ENCODE measurements around the gene SRBD1. TPM values are rescaled to one million over a fixed set of nuclear protein-coding genes. Genes with fewer than 3 reads are reported as not detected.

The SRBD1 gene
- total RNA-seq, 1 donor from 2014 or later, result 30.3 TPM

DNA sequence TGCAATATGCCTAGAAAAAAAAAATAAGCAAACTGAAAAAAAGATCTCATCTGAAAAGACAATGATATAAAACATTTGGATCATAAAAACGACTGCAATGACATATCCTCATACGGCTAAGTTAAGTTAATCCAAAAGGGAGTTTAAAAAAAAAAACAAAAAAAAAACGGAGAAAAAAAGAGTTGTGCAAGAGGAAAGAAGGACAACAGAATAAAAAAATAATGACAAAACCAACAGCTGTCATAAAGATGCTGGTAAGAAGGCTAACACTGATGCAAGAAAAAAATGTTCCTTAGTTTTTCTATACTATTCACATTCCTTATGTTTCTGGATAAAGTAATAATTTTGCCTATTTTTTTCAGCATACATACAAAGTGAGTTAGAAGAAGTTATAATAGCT lies 192.5 kb downstream of the SRBD1 start:
- no peak for DNase-seq (ENCODE audit: low spot score)

GRCh38 chr2:45415534-45416123 lies 195.4 kb downstream of the SRBD1 start:
- DNase-seq (ENCODE audit: low spot score), result no peak

- DNase-seq (ENCODE audit: low spot score), result no peak
Observed at GRCh38 chr2:45412754-45413379, 198.2 kb downstream of the SRBD1 start.

- DNase-seq (ENCODE audit: low spot score), result no peak
Observed at GRCh38 chr2:45409677-45410076, 201.4 kb downstream of the SRBD1 start.

DNA sequence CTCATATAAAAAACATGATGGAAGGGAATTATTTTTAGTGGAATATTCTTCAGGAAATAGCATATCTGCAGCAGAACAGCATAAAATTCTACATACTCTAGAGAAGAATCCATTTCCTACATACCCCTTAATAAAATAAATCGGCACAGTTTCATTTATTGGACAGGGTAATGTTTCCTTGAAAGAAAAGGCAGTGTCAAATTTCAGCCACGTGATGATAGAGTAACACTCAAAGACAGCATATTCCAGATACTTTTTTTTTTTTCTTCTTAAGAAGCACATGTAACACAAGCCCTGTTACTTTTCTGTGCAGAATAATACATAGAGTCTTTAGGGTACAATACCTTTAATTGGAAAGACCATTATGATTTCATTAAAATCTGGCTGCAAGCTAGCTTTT lies 204.4 kb downstream of the SRBD1 start:
- no peak for DNase-seq (ENCODE audit: low spot score)

DNA sequence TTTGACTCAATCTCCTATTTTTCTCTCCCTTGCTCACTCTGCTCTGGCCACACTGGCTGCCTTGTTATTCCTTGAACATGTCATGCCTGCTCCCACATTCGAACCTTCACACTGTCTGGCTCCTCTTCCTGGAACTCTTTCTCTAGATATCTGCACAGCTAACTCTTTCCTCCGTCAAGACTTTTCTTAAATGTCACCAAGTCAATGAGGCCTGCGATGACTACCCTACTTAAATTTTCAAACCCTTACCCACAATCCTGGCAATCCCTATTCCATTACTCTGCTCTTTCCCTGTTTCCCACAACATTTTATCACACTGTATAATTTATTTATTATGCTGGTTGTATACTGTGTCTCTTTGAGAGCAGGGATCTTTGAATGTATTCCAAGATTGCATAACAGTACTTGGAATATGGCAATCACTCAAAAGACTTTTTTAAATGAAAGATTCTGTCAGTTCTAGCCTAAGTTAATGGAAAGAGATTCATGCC lies 206.2 kb downstream of the SRBD1 start:
- no peak for DNase-seq (ENCODE audit: low spot score)

- DNase-seq (ENCODE audit: low spot score), result no peak
Observed at GRCh38 chr2:45403036-45403435, 208.0 kb downstream of the SRBD1 start.

DNA sequence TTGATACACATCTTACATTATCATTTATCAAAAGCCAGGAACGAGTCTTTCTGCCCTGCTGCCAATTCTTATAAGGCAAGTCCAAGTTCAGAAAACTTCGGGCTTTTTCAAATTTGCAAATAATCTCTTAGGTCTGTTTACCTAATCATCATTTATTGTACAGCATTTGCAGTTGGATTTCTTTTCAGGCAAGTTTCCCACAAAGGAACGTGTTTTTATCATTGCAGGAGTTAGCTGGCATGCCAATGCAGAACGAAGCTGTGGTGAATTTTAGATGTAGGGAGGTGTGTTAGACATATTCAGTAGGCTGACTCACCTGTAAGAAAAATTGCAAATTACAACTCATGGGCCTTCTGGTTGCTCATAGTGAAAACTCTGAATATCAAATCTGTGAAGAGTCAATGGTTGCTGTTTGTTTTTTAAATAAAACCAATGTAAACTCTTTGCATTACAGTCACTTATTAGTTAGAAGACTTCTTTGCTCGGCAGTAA lies 209.6 kb downstream of the SRBD1 start:
- no peak for DNase-seq (ENCODE audit: low spot score)

DNA sequence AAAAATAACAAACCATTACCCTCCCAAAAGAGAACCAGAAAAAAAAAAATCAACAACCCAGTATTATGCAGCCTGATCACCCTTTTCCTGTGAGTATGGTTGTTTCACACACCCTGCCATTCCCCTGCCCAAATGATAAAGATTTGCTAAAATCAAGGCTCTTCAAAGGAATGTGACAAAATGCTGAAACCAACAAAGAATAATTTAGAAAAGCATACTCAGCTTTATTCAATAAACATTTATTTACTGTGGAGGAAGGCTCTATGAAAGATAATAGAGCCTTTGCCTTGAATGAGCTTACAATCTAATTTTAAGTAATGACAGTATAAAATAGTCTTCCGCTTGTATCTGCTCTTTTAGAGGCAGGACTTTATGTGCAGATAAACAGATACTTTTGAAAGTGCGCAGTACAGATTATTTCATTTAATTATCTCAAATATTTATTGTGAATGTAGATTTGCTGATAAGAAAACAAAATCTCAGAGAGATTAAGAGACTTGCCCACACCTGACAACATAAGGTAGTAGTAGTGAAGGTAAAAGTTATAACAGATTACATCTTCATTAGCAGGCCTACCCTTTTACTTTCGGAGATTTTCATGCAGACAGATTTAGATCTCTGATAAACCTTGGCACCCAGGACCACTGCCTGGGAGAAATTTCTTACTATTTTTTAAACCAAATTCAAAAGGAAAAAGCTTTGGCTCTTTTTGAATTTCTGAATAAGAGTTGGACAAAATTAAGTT lies 211.9 kb downstream of the SRBD1 start:
- no peak for DNase-seq (ENCODE audit: low spot score)

DNA sequence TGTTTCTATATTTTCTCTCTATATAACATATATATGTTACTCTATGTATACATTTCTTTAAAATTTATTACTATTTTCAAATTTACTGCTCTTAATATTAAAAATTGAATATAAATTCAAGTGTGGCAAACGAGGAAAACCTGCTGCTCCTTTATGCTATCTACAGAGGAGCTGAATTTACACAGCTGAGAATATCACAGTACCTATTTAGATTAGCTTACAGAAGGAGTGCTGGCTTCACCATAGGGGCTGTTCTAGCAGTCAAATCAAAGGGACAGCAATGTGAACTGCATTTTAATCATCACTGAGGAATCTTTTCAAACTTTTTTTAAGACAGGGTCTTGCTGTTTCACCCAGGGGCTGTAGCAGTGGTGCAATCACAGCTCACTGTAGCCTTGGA lies 213.8 kb downstream of the SRBD1 start:
- DNase-seq (ENCODE audit: low spot score), result no peak

GRCh38 chr2:45396671-45397070 lies 214.4 kb downstream of the SRBD1 start:
- DNase-seq (ENCODE audit: low spot score), result no peak

DNA sequence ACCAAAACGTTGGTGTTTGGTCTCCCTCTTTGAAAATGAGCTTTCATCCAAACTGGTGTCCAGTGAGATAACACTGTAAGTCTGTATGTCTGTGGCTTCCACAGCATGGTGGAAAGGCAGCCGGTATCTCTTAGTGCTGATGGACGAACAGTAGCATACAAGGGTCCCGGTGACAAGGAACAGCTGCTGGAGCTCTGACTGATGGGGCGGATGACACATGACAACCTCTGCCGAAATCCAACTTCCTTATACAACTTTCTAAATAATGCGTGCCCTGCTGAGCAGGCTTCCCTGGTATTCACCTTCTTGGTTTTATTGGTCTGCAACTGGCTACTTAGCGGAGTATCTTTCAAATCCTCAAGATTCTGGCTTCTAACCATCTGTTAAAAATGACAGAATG lies 216.2 kb downstream of the SRBD1 start:
- DNase-seq (ENCODE audit: low spot score), result no peak

- no peak for DNase-seq (ENCODE audit: low spot score)
Observed at GRCh38 chr2:45394216-45394615, 216.9 kb downstream of the SRBD1 start.

DNA sequence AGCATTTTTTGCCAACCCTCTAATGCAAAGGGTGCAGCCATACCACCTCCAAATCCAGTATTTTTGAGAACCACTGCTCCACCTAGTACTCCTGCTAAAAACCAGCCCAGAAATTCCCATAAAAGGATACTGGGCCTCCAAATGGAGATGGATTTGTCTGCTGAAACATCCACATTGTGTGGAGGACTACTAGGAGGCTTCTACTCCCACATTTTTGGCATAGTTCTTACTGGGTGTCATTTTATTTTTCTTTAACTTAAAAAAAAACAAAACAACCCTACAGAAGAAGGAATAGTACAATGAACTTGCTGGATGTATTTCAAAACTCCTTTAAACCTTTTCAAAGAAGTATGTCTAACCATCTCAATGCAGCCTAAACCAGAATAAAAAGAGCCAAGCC lies 219.2 kb downstream of the SRBD1 start:
- DNase-seq (ENCODE audit: low spot score), result no peak

GRCh38 chr2:45390861-45391260 lies 220.2 kb downstream of the SRBD1 start:
- DNase-seq (ENCODE audit: low spot score), result no peak

- DNase-seq (ENCODE audit: low spot score), result no peak
Observed at GRCh38 chr2:45390441-45390840, 220.6 kb downstream of the SRBD1 start.

DNA sequence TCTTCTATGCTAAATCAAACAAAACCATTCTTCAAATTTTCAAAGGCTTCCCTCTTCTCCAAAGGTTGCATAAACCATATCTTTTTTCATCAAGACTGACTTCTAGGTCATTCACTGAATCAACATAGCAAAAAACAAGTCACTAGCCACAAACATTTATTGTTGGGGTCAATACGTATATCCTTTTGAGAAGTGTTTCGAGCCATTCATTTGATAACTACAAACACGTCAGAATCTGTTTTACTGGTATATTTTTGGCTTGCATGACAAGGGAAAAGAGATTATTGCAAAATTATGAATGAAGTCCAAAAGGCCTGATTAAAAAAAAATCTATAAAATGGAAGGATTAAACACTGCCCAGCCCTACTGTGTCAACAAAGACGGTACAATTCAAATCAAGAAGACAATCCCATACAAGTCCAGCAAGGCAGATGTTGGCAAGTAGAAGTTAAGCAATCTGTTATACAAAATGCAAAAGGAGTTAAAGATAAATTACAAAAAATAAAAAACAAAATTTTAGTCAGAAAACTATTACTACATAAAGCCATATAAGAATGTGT lies 222.4 kb downstream of the SRBD1 start:
- no peak for DNase-seq (ENCODE audit: low spot score)

DNA sequence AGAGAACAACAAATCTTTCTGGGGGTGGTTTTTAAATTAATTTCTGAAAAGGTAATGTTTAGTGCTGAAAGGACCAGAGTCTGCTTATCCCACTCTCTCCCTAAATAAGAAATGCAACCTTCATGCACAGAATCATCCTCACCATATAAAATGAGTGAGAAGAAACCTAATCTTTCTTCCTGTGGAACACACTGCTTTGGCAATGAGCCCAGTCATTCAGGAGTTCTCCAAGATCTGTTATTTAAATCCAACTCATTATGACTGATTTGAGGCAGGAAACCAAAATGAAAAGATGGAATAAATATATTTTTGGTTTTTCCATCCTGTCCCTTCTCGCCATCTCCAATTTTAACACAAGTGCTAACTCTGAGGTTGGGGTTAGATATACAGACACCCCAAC lies 228.3 kb downstream of the SRBD1 start:
- no peak for DNase-seq (ENCODE audit: low spot score)

DNA sequence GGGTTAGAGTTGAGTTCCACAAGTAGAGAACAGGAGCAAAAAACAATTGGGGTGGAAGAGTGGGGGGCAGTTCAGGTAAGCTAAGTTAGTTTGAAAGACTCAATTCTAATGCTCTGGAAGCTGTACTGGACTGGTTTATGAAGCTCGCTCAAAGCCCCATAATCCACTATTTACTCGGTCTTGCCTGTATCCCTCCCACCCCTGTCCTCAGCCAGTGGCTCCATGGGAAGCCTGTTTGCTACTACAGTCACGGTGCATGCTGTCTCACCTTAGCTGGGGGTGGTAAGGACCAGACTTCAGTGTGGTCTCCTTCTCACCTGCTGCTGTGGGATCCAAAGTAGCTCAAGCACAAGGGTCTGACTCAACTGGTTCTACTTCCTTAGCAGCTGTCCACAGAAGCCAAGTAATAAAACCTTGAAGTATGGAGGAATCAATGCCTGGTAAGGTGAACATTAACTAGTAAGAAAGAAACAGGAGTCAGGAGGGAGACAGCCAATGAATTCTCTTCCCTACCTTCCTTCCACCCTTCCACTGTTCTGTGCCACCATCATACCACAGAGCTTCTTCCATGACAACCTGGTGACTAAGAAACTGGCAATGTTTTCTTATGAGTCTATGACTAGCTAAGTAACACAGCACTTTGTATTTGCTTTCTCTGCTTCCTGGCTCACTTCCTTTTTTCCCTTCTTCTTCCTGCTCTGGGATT lies 230.8 kb downstream of the SRBD1 start:
- no peak for DNase-seq (ENCODE audit: low spot score)

- DNase-seq (ENCODE audit: low spot score), result no peak
Observed at GRCh38 chr2:45379399-45380087, 231.5 kb downstream of the SRBD1 start.

DNA sequence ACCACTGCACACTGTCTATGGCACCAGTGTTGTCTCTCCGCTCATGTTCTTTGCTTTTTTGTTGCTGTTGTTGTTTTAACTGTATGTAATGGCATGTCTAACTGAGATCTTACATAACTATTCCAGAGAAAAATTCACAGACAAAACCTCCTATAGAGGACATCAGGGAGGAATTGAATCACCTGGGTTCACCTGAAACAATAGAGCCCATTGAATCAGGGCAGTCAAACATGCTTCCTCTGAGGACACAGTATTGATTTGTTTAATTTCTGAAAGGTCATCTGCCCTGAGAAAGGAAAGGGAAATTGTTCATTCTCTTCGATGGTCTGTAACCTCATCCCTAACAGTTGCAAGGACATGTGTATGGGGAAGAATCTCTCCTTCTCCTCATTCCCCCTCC lies 237.5 kb downstream of the SRBD1 start:
- DNase-seq (ENCODE audit: low spot score), result no peak

Measured in ureter (tissue), 1 donor.